Measurements from ENCODE around the gene SEMA4A.

The SEMA4A gene

DNA sequence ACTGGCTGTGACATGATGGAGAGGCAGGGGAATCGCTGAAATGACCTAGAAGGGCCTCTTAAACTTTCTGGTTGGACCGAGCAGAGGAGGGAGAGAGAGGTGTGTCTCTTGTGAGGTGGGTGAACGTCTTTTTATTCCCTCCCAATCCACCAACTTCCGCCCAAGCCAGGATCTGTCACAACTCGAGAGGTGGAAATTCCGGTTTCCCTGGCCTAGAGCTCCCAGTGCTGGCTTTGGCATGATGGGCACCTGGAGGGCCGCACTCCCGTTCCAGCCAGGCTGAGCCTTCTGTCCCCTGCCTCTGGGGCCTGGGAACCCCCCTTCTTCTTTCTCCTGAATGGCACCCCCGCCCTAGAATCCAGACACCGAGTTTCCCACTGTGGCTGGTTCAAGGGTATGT, at the start of gene SEMA4A:
SEMA4A (plus strand) TSS at position 224 of the 400 bp plus-strand sequence. CDS start 994 bp downstream, outside the sequence.
- Histone ChIP-seq H4K20me1 (ENCODE audit: insufficient read depth) (no peaks in the 10 kb centered on the region), H2AFZ (ENCODE audit: low read depth) (no peak within 1 kb of the TSS), H3K36me3 (ENCODE audit: insufficient read depth) (no peaks in the 10 kb centered on the region), H3K9ac (no peak within 1 kb of the TSS), H3K4me3 (IDR thresholded peaks at IDR 0.05; ENCODE audit: insufficient read depth, low read depth, low read length) (no peak within 1 kb of the TSS), H3K27me3 (ENCODE audit: insufficient read depth, low read depth) (peaks cover 2% of the 10 kb centered on the region; the same call in 1 of the 2 replicates), H3K79me2 (ENCODE audit: insufficient read depth, low read depth) (no peaks in the 10 kb centered on the region), H3K4me2 (no peak within 1 kb of the TSS), H3K4me1 (ENCODE audit: low read depth, poor library complexity, severe bottlenecking) (peaks cover 9% of the 10 kb centered on the region), H3K27ac (no peak within 1 kb of the TSS)
- TF ChIP-seq, protein P1, sequence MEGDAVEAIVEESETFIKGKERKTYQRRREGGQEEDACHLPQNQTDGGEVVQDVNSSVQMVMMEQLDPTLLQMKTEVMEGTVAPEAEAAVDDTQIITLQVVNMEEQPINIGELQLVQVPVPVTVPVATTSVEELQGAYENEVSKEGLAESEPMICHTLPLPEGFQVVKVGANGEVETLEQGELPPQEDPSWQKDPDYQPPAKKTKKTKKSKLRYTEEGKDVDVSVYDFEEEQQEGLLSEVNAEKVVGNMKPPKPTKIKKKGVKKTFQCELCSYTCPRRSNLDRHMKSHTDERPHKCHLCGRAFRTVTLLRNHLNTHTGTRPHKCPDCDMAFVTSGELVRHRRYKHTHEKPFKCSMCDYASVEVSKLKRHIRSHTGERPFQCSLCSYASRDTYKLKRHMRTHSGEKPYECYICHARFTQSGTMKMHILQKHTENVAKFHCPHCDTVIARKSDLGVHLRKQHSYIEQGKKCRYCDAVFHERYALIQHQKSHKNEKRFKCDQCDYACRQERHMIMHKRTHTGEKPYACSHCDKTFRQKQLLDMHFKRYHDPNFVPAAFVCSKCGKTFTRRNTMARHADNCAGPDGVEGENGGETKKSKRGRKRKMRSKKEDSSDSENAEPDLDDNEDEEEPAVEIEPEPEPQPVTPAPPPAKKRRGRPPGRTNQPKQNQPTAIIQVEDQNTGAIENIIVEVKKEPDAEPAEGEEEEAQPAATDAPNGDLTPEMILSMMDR (conservative IDR thresholded peaks at IDR 0.05; ENCODE audit: low read depth, low read length), result no peak

DNA sequence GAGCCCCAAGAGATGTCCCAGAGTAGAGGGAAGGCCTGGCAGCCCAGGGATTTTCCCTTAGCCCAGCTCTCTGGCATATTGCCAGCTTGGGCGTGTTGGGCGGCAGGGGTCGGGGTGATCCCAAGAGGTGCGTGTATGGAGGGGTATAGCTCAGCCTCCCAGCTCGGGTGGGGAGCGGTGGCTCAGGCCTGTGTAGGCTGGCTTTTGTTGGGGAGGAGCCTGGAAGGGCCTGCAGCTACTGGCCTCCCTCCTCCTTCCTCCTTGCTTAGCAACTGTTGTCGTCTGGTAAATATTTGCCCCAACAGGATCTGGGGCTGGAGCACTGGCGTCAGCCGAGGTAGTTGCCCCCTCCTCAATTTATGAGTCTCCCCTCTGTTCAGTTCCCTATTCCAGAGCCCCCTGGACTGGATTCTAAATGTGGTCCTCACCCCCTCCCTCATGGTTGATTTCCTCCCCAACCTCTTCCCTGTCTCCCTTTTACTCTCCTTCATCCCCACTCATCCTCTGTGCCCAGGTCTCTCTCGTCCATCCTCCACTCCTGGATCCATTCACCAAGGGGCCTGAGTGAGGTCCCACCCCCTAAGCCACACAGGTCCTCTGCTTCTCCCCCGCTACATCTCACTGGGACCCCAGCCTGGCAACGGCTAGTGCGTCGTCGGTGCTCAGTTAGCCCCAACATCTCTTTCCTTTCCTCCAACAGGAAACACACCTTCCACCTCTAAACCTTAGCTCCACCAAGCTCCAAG, 49.1 kb upstream of the SEMA4A start:
- TF ChIP-seq, protein P1 (conservative IDR thresholded peaks at IDR 0.05; ENCODE audit: low read depth, low read length), result no peak

DNA sequence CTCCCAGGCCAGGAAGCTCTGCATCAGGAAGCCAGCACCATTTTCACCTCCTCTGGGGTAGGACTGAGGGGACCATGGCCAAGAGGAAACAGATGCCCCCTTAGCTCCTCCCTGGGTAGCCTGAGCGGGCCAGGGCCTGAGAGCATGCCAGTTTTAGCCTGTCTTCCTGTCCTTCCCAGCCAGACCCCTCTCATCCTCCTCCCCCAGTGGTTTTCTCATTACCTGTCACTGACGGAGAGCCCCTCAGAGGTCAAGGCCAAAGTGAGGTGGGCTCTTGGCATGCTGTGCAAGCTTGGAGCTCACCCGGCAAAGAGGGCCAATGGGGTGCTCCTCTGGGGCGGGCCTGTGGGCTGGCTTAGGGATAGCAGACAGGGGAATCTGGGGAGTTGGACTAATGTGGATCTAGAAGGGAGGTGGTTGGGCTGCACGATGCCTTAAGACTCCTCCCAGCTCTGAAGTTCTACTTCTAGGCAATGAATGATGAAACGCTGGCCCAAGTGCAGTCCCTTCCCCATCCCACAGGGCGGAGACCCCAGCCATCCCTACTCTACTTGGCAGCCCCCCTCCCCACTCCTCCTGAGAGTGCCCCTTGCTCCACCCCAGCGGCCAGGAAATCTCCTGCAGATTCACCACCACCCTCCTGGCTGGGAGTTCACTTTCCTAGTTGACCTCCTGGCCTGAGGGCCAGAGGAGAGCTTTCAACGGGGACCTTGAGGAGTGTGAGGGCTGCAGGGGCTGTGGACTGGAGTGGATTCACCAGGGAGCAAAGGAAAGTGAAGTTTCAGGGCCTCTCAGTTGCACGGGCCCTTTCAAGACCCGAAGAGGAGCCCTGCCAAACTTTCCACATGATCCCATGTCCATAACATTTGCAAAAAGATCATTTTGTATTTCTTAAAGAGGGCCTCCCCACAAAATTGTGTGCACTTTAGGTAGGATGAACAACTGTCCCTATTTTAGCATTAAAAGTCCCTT, 48.2 kb upstream of the SEMA4A start:
- peak overlapping the region; percentile 99 for H3K4me2 ChIP-seq
- H2AFZ ChIP-seq (ENCODE audit: low read depth), result peak overlapping the region; percentile 89
- peak overlapping the region; percentile 97 for H3K27ac ChIP-seq
- H3K4me1 ChIP-seq (ENCODE audit: low read depth, poor library complexity, severe bottlenecking), result peaks cover 48% of the 10 kb centered on the region
- no peaks in the 10 kb centered on the region for H3K36me3 ChIP-seq (ENCODE audit: insufficient read depth)
- no peaks in the 10 kb centered on the region for H3K27me3 ChIP-seq (ENCODE audit: insufficient read depth, low read depth)
- TF ChIP-seq, protein P1 (conservative IDR thresholded peaks at IDR 0.05; ENCODE audit: low read depth, low read length), result 0 out of 2 replicates have a peak, but pooled peaks have one; percentile 21
- no peaks in the 10 kb centered on the region for H4K20me1 ChIP-seq (ENCODE audit: insufficient read depth)
- peak overlapping the region; percentile 97 for H3K9ac ChIP-seq
- peak overlapping the region; percentile 99 for H3K4me3 ChIP-seq (IDR thresholded peaks at IDR 0.05; ENCODE audit: insufficient read depth, low read depth, low read length)
- H3K79me2 ChIP-seq (ENCODE audit: insufficient read depth, low read depth), result no peaks in the 10 kb centered on the region

More for the DNA sequence above, 49.1 kb upstream of the SEMA4A start:
- peaks cover 50% of the 10 kb centered on the region for H3K4me1 ChIP-seq (ENCODE audit: low read depth, poor library complexity, severe bottlenecking)
- H3K27me3 ChIP-seq (ENCODE audit: insufficient read depth, low read depth), result no peaks in the 10 kb centered on the region
- H3K79me2 ChIP-seq (ENCODE audit: insufficient read depth, low read depth), result no peaks in the 10 kb centered on the region
- peak overlapping the region; percentile 99; the same call in 1 of the 2 replicates for H3K4me2 ChIP-seq
- peak overlapping the region; percentile 97; the same call in 1 of the 2 replicates for H3K9ac ChIP-seq
- H2AFZ ChIP-seq (ENCODE audit: low read depth), result peak overlapping the region; percentile 89; the same call in 1 of the 2 replicates
- no peaks in the 10 kb centered on the region for H4K20me1 ChIP-seq (ENCODE audit: insufficient read depth)
- H3K36me3 ChIP-seq (ENCODE audit: insufficient read depth), result no peaks in the 10 kb centered on the region
- no peak overlapping the region for H3K4me3 ChIP-seq (IDR thresholded peaks at IDR 0.05; ENCODE audit: insufficient read depth, low read depth, low read length)
- H3K27ac ChIP-seq, result peak overlapping the region; percentile 97

DNA sequence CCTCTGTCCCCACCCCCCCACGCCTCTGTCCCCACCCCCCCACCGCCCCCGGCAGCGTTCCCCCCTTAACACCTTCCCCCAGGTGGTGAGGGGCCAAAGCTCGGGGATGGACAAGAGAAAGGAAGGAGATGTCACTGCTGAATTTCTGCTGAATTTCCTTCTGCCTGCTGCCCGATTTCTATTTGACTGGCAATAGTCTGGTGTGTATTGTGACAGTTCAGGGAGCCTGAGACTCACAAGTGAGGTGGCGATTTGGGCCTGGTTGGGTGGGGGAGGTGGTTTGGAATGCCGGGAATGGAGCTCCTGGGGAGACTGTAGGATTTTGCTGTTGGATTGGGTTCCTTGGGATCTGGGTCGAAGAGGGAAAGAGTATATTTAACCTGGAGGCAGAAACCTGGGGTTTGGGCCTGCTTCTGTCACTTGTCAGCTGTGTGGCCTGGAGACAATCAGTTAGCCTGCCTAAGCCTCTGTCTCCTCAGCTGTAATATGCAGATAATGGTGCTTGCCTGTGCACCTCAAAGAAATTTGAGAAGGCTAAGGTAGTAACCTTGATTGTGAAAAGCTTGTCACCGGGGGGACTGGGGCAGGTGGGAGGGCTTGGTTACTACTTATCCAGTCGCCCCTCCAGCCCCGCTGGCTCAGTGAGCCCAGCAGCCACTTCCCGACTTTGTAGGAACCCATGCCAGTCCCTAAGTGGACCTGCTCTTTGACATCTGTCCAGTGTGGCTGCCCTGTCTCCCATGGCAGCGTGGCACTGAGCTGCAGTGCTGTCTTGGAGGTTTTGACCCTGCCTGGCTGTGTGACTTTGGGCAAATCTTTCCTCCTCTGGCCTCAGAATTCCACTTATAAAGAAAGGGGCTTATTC, 46.5 kb upstream of the SEMA4A start:
- H3K9ac ChIP-seq, result peak overlapping the region; percentile 97
- H3K79me2 ChIP-seq (ENCODE audit: insufficient read depth, low read depth), result no peaks in the 10 kb centered on the region
- H3K4me1 ChIP-seq (ENCODE audit: low read depth, poor library complexity, severe bottlenecking), result peaks cover 48% of the 10 kb centered on the region
- H3K36me3 ChIP-seq (ENCODE audit: insufficient read depth), result no peaks in the 10 kb centered on the region
- peak overlapping the region; percentile 97 for H3K27ac ChIP-seq
- no peak overlapping the region for H3K4me3 ChIP-seq (IDR thresholded peaks at IDR 0.05; ENCODE audit: insufficient read depth, low read depth, low read length)
- H2AFZ ChIP-seq (ENCODE audit: low read depth), result peak overlapping the region; percentile 89
- no peaks in the 10 kb centered on the region for H3K27me3 ChIP-seq (ENCODE audit: insufficient read depth, low read depth)
- no peaks in the 10 kb centered on the region for H4K20me1 ChIP-seq (ENCODE audit: insufficient read depth)
- H3K4me2 ChIP-seq, result peak overlapping the region; percentile 99
- TF ChIP-seq, protein P1 (conservative IDR thresholded peaks at IDR 0.05; ENCODE audit: low read depth, low read length), result 0 out of 2 replicates have a peak, but pooled peaks have one; percentile 14
